EL (cell line): ENCODE results near the gene FUT4.
"Not testable (repeated sequence)": the region's sequence is repeated elsewhere in the genome, so short reads cannot be mapped to it uniquely, and the experiment has no call there.

Experiments
- DNase-seq: peaks from one replicate; pipeline ENCODE4 v3.0.0-alpha.2; 2016

The FUT4 gene

DNA sequence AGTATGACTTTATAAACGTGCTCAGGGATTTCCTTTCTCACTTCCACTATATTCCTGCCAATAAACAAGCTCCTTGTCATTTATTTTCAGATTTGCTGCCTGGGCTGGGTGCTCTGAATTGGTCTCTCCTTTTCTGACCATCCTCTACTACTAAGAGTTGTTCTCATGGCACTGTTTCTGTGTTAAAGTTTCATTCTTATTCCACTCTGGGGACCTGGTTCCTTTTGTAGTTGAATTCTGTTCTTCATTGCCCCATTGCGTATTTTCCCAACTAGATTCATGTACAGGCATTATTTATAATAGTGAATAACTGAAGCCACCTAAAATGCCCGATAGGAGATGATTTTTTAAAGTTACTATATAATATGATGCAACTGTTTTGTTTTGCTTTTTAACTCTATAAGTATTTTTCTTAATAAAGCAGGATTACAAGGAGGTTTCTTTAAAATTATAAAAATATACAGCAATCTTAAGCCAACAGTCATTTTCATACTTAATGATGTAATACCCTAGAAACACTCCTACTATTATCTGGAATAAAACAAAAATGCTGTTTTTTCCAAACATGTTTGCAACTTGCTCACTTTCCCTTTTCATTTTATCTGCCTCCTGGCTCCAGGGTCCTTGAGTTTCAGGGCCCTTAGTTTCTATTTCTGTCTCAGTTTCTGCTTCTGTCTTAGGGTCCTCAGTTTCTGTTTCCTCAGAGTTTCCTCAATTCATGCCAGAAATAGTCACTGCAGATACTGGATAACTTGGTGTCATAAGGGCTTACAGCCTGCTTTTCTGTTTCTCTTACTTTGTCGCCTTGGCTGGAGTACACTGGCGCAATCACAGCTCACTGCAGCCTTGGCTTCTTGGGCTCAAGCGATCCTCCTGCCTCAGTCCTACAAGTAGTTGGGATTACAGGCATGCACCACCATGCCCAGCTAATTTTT is 9.8 kb upstream of the FUT4 start:
- no peak for DNase-seq

DNA sequence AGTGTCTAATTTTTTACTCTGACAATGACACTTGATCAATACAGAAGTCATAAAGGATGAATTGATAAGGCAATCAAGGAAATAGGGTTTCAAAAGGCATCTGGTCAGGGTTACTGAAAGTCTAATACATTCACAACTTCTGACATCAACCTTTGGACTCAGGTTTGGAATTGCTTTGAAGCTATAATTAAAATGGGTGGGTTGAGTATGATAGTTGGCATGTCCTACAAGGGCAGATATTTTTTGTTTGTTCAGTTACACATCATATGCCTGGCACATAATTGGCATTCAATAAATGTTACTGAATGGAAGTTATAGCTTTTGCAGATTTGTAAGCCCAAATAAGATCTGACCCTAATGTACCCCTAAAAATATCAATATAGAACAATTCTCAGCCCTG is 7.3 kb upstream of the FUT4 start:
- no peak for DNase-seq

DNA sequence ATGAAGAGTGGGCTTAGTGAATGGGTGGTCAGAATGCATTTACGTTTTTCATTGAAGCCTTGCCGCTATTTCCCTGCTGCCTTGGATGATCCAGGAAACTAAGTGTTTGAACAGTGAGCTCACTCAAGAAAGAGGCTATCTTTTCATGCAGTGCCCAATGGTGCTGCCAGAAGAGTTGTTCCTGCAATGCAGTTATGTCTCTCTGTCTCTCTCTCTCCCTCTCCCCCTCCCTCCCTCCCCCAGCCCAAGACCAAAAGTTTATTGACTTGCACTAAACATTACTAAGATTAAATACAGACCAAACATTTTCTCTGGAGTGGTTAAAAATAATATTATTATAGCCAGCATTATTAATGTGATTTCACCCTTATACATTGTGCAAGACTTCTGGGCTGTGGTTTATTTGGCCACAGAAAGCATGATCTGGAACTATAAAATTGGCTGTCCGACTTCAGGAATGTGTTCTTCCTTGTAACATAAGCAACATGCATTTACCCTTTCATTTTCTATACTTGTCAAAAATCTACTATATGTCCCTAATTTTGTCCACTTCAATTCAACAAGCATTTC is 6.6 kb upstream of the FUT4 start:
- peak; percentile 57 for DNase-seq

DNA sequence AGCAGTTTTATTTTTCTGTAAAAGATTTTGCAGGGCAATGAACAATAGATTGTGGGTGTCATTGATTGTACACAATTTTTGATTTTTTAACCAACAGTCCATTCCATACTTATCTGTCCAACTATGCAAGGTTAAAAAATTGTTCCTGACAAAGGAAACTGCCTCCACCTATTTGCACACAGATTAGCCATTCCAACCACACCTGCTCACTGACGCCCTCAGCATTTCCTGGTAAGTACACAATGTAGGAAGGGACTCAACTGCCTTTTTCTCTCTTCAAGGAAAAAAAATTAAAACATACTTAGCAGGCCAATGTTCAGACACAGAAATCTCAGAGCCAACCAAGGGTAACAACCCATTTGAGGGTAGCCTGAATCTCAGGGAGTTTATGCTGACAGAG is 4.3 kb upstream of the FUT4 start:
- DNase-seq = no peak

DNA sequence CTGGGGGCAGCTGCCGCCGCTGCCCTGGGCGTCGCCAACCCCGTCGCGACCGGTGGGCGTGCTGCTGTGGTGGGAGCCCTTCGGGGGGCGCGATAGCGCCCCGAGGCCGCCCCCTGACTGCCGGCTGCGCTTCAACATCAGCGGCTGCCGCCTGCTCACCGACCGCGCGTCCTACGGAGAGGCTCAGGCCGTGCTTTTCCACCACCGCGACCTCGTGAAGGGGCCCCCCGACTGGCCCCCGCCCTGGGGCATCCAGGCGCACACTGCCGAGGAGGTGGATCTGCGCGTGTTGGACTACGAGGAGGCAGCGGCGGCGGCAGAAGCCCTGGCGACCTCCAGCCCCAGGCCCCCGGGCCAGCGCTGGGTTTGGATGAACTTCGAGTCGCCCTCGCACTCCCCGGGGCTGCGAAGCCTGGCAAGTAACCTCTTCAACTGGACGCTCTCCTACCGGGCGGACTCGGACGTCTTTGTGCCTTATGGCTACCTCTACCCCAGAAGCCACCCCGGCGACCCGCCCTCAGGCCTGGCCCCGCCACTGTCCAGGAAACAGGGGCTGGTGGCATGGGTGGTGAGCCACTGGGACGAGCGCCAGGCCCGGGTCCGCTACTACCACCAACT is 1.0 kb downstream of the FUT4 start:
- DNase-seq = peak; percentile 31

DNA sequence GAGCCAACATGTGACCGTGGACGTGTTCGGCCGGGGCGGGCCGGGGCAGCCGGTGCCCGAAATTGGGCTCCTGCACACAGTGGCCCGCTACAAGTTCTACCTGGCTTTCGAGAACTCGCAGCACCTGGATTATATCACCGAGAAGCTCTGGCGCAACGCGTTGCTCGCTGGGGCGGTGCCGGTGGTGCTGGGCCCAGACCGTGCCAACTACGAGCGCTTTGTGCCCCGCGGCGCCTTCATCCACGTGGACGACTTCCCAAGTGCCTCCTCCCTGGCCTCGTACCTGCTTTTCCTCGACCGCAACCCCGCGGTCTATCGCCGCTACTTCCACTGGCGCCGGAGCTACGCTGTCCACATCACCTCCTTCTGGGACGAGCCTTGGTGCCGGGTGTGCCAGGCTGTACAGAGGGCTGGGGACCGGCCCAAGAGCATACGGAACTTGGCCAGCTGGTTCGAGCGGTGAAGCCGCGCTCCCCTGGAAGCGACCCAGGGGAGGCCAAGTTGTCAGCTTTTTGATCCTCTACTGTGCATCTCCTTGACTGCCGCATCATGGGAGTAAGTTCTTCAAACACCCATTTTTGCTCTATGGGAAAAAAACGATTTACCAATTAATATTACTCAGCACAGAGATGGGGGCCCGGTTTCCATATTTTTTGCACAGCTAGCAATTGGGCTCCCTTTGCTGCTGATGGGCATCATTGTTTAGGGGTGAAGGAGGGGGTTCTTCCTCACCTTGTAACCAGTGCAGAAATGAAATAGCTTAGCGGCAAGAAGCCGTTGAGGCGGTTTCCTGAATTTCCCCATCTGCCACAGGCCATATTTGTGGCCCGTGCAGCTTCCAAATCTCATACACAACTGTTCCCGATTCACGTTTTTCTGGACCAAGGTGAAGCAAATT is 1.8 kb downstream of the FUT4 start:
- no peak for DNase-seq

DNA sequence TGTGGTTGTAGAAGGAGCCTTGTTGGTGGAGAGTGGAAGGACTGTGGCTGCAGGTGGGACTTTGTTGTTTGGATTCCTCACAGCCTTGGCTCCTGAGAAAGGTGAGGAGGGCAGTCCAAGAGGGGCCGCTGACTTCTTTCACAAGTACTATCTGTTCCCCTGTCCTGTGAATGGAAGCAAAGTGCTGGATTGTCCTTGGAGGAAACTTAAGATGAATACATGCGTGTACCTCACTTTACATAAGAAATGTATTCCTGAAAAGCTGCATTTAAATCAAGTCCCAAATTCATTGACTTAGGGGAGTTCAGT is 2.4 kb downstream of the FUT4 start:
- no peak for DNase-seq

DNA sequence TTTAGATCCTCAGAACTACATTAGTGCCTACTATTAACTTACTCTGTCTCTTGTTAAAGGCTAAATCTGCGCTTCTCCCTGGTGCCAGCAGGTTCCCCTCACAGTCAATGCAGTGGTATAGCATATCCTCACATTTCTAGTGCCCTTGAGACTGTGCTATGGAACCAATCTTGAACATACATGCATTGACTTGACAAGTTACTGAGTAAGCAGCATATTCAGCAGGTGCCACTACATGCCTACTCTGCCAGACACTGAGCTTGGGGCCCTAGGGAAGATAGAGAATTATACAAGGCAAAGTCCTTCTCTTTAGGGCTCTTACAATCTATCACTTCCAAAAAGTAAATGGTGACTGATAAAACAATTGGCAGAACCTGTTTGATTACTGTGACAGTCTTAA is 3.2 kb downstream of the FUT4 start:
- no peak for DNase-seq

DNA sequence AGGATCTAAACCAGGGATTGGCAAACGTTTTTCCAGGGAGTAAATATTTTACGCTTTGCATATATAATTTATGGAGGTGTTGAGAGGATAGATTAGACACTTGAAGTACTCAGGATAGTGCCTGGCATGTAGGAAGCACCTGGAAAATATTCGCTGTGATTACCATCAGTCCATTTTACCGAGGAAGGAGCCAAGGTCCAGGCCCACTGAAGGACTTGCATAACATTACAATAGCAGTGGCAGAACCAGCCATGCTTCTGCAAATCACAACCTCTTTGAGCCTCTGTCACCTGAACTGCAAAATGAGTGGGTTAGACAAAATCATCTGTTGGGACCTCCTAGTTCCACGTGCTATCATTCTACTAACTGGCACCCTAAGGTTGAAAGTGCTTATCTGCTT is 5.4 kb downstream of the FUT4 start:
- DNase-seq = no peak

DNA sequence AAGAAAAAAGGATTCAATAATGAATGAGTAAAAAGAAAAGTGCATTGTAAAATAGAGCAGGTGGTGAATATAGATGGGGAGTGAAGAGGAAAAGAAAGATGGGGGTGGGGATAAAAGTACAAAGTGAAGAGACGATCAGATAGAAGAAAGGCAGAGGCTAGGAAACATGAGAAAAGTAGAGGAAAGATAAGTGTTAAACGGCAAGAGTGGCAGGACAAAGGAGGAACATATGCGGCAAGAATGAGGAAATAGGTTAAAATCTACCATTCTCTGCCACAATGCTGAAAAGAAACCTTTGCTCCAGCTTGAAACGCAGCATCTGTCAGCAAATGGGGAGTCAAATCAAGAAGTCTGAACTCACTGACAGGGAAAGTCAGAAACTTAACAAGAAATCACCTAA is 6.8 kb downstream of the FUT4 start:
- no peak for DNase-seq

DNA sequence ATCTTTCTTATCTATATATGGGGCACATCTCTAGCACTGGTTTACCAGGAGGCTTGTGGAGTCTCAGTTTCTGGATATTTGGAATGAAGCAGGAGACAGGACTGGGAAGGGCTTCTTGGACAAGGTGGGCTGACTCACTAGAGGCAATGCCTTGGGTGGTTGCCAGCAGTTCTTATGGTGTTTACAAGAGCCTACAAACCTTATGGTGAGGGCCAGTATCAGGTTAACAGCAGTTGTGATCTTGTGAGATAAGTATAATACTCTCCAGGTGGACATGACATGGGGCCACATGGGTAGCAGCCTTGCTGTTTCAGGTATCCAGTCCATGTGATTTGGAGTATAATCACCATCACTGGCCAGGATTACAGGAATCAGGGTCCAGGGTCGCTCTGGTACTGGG is 10.2 kb downstream of the FUT4 start:
- peak; percentile 63 for DNase-seq

DNA sequence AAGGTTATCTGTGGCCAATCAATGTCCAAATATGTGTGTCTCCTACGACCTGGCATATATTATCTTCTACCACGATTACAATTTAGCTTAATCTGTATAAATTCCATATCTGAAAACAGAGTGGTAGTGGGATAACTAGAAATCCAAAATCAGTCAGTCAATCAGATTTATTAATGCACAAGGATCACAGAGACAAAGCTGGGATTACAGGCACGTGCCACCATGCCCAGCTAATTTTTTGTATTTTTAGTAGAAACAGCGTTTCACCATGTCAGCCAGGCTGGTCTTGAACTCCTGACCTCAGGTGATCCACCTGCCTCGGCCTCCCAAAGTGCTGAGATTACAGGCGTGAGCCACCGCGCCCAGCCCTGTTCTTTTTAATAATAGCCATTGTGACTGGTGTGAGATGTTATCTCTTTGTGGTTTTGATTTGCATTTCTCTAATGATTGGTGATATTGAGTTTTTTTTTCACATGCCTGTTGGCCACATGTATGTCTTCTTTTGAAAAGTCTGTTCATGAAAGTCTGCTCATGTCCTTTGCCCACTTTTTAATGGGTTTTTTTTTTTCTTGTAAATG is 12.1 kb downstream of the FUT4 start:
- not testable (repeated sequence) for DNase-seq

DNA sequence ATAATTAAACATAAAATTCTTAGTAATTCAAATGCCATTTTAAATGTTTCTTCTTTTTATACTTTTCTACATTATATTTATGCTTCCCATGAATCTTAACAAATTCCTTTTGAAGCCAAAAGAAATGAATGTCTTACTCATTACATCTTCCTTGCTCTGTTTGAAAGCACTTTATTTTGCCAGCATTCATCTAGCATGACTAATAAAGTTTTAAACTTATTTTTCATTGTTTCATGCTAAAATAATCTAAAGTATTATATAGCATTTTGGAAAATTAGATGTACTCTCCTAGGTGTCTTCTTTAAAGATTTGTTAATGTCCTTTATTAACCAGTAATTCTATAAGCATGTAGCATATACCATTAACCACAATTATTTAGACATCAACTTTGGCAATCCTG is 13.7 kb downstream of the FUT4 start:
- peak; percentile 46 for DNase-seq

DNA sequence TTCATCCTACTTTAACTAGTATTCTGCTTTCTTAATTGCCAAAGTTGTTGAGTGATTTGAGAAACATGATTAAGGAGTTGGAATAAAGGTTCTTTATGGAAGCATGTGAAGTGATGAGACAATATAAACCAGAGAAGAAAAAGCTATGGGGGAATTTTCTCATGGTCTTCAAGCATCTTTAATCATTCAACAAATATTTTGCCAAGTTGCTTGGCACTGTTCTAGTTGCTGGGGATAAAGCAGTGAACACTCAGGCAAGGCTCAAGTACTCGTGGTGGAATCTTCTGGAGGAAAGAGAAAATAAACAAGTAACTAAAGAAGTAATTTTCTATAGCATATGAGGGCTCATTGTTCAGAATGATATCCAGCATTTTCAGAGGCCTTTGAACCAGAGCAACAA is 14.3 kb downstream of the FUT4 start:
- DNase-seq = peak; percentile 38

DNA sequence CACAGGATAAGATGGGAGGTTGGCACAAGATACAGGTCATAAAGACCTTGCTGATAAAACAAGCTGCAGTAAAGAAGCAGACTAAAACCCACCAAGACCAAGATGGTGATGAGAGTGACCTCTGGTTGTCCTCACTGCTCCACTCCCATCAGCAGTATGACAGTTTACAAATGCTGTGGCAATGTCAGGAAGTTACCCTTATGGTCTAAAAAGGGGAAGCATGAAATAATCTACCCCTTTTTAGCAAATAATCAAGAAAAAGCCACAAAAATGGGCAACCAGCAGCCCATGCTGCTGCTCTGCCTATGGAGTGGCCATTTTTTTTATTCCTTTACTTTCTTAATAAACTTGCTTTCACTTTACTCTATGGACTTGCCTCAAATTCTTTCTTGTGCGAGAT is 14.7 kb downstream of the FUT4 start:
- no peak for DNase-seq

DNA sequence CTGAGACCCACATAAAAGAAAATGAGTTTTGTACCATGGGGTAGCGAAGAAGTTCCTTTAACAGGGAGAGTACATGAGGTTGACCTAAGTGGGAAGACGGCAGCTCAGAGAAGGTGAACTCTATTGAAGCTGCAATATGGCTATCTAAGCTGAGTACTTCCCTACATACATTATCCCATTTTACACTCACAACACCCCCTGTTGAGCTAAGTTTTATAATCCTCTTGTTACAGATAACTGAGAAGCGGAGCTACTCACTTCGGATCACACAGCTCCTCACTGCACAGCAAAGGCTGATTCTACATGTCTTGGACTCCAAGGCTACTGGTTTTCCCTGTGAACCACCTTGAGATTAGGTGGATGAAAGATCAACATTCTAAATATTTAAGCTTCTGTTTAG is 15.2 kb downstream of the FUT4 start:
- no peak for DNase-seq

DNA sequence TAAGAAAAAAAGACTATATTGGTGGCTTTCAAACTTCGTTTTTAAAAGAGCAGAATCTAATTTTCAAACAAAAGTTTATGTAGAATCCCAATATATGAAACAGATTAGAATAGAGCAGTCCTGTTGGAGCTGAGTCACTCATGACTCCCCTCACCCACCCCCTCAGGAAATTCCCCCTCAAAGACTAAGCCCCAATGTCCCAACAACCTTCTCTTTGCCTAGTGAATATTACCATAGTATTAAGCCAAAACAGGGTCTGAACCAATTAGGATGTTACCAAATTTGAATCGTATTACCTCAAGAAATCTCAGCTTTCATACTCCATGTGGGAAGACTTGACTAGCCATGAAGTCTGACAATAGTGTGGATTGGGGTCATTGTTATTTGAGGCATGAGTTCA is 15.6 kb downstream of the FUT4 start:
- DNase-seq = no peak

DNA sequence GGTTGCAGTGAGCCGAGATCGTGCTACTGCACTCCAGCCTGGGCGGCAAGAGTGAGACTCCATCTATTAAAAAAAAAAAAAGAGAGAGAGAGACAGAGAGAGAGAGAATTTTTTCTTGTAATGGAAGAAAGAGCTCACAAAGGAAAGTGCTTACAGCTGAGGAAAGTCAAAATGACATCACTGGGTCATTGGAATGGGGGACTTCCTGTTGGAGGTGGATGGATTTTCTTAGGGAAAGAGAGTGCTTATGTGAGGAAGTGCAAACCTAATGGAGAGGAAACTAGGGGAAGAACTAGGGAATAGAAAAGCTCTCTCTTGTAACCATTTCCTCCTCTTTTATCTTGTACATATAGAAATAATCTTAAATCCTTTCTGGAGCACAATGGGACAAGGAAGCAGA is 17.1 kb downstream of the FUT4 start:
- no peak for DNase-seq

DNA sequence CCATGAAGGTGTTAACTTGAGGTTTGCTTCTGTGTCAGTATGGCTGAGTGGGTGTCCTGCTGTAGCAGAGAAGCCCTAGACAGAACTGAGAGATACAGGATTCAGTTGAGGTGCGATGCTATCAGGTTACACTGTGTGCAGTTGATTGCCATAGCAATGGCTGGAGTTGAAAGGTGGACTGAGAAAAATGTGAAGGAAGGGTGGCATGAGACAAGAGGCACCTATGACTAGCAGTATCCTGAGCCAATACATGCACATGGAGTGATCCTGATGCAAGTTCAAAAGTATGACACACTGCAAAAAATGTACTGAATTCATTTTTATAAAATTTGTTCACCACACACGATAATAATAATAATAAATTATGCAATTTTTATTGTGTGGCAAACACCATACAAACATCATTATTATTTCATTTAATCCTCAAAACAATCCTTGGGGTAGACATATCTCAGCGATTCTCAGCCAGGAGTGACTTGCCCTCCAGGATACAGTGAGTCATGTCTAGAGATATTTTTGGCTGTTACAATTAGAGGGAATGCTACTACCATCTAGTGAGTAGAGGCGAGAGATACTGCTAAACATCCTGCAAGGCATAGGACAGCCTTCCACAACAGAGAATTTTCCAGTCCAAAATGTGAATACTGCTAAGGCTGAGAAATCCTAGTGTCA is 19.6 kb downstream of the FUT4 start:
- DNase-seq = peak; percentile 71

DNA sequence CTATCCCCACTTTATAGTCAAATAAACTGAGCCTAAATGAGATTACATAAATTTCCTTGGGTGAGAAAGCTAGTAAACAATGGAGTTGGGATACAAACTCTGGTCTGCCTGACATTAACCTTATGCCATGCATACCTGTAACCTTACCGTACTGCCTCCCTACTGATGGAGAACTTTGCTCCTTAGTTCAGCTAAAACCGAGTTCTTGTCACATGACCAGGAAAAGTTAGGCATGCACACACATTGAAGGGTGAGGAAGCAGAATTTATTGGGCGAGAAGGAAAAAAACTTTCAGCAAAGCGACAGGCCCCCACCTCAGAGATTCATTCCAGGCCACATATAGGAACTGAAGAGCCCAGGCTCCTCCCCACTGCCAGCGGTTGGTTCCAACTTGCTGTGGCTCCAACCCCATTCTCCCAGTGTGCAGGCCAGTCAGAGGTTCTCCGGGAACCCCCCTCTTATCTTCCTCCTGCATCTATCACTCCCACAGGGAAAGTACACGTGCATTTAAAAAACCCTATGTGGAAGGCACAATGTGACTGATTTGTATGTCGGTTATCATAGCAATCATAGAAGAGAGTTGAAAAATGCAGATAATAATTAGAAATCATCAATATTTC is 20.2 kb downstream of the FUT4 start:
- no peak for DNase-seq

DNA sequence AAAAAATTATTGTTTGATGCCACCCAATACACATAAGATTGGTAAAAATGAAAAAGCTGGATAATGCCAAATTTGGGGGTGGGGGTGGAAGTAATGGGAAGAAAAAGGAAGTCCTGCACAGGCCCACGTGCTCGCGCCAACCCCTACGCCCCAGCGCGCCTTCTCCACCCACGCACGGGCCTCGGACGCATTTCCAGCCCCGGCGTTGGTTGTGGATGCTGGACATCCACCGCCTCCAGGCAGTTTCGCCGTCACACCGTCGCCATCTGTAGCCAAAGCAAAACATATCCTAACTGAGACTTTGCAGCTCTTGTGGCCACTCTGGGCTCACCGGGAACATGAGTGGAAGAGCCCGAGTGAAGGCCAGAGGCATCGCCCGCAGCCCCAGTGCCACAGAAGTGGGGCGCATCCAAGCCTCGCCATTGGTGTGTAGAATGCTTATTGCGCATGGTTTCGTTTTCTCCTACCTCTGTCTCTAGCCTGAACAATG is 23.5 kb downstream of the FUT4 start, which contains the start of gene PIWIL4:
TSS of gene PIWIL4 (plus strand) at position 188 of the 490 bp plus-strand sequence. CDS start at position 339, 151 bp downstream.
- DNase-seq = no peak

DNA sequence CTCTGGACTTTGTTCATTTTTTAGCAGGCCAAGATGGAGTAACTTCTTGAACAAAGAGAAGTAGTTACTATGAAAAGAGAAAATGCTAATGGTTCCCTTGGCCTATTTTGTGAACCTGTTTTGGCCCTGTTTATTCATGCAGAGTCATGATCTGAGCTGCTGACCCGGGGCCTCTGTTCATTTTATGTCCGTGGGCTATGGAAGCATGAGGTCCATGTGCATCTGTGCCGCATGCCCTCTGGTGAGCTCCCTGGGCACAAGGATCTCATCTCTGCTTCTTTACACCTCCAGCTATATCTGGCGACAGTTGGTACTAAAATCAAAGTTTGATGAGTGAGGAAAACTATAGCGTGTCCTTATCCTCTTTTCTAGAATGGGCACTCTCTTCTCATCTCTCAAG is 24.5 kb downstream of the FUT4 start:
- DNase-seq = no peak
